BE2C (cell line): Measurements from ENCODE around the gene USP37.

Experiments used
- DNase-seq: peaks from one replicate; pipeline ENCODE4 v3.0.0-alpha.2; 2020
- H3K27me3 ChIP-seq: fragments of 250-450 bp; sonication (Bioruptor Pico); 2 replicates; pipeline ENCODE4 v1.5.1; 2020; ENCODE audit warnings: mild to moderate bottlenecking
- H3K36me3 ChIP-seq: fragments of 250-450 bp; sonication (Bioruptor Pico); 2 replicates; pipeline ENCODE4 v1.5.1; 2020; ENCODE audit warnings: mild to moderate bottlenecking
- H3K4me1 ChIP-seq: fragments of 250-450 bp; sonication (Bioruptor Pico); 2 replicates; pipeline ENCODE4 v1.5.1; 2020
- H3K4me3 ChIP-seq: 2 replicates; pipeline ENCODE4 v1.5.1; 2011; ENCODE audit warnings: low read depth, low read length
- H3K9me3 ChIP-seq: fragments of 250-450 bp; sonication (Bioruptor Pico); 2 replicates; pipeline ENCODE4 v1.5.1; 2020
- CTCF ChIP-seq: IDR thresholded peaks from 2 replicates; pipeline ENCODE4 v1.5.1; 2012; ENCODE audit warnings: mild to moderate bottlenecking, low read depth, low read length

Gene USP37

GRCh38 chr2:218435003-218435982 is 132.9 kb downstream of the USP37 start:
- no peaks in the 10 kb centered on the region; the same call in 1 of the 2 replicates for H3K36me3 ChIP-seq
- DNase-seq, result no peak
- TF ChIP-seq CTCF, result no peak
- H3K4me3 ChIP-seq, result no peak overlapping the region
- no peaks in the 10 kb centered on the region for H3K4me1 ChIP-seq
- no peaks in the 10 kb centered on the region; the same call in 1 of the 2 replicates for H3K9me3 ChIP-seq
- H3K27me3 ChIP-seq, result no peaks in the 10 kb centered on the region

- no peaks in the 10 kb centered on the region for H3K4me1 ChIP-seq
- no peak for TF ChIP-seq CTCF
- no peaks in the 10 kb centered on the region for H3K27me3 ChIP-seq
- H3K4me3 ChIP-seq, result no peak overlapping the region
- no peak for DNase-seq
- H3K36me3 ChIP-seq, result no peaks in the 10 kb centered on the region; the same call in 1 of the 2 replicates
- H3K9me3 ChIP-seq, result no peaks in the 10 kb centered on the region; the same call in 1 of the 2 replicates
These were observed 133.7 kb downstream of the USP37 start for GRCh38 chr2:218434456-218434855.

- Histone ChIP-seq H3K36me3 (no peaks in the 10 kb centered on the region; the same call in 1 of the 2 replicates), H3K4me1 (no peaks in the 10 kb centered on the region), H3K27me3 (no peaks in the 10 kb centered on the region), H3K4me3 (no peak overlapping the region), H3K9me3 (no peaks in the 10 kb centered on the region; the same call in 1 of the 2 replicates)
- DNase-seq, result no peak
- TF ChIP-seq CTCF, result no peak
These were observed 135.3 kb downstream of the USP37 start for GRCh38 chr2:218432676-218433365.

DNA sequence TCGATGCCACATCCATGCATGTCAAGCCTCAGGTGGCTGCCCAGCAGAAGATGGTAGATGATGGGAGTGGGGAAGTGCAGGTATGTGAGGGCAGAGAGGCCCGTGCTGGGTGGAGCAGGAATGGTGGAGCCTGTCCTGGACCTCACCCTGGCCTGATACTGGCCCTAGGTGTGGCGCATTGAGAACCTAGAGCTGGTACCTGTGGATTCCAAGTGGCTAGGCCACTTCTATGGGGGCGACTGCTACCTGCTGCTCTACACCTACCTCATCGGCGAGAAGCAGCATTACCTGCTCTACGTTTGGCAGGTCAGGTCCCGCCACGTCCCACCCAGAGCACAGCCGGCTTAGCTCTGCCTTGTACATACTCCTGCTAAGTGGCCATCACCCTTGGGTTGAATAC is 136.3 kb downstream of the USP37 start:
- no peaks in the 10 kb centered on the region for H3K36me3 ChIP-seq
- H3K4me1 ChIP-seq, result no peaks in the 10 kb centered on the region
- TF ChIP-seq CTCF, result no peak
- no peaks in the 10 kb centered on the region for H3K27me3 ChIP-seq
- H3K9me3 ChIP-seq, result no peaks in the 10 kb centered on the region; the same call in 1 of the 2 replicates
- DNase-seq, result no peak
- no peak overlapping the region for H3K4me3 ChIP-seq

GRCh38 chr2:218430721-218431120 is 137.4 kb downstream of the USP37 start:
- DNase-seq, result no peak
- H3K4me3 ChIP-seq, result no peak overlapping the region
- H3K4me1 ChIP-seq, result no peaks in the 10 kb centered on the region
- no peaks in the 10 kb centered on the region for H3K27me3 ChIP-seq
- no peaks in the 10 kb centered on the region; the same call in 1 of the 2 replicates for H3K9me3 ChIP-seq
- H3K36me3 ChIP-seq, result no peaks in the 10 kb centered on the region
- TF ChIP-seq CTCF, result no peak
